Activated CD4-positive, alpha-beta T cell treated with anti-CD3 and anti-CD28 coated beads, Interleukin-2, amount 50 U/mL, for 16 hours (primary cell): ENCODE measurements around the gene THRSP.

Experiments used
- DNase-seq: peaks from one replicate; pipeline ENCODE4 v3.0.0-alpha.2; 2020

THRSP gene

GRCh38 chr11:78100676-78101472 lies 37.2 kb downstream of the THRSP start:
- DNase-seq, result no peak

GRCh38 chr11:78109081-78110015 lies 45.7 kb downstream of the THRSP start:
- DNase-seq, result no peak

- no peak for DNase-seq
These were observed 46.7 kb downstream of the THRSP start for GRCh38 chr11:78110351-78110750.

- DNase-seq, result no peak
These were observed 47.2 kb downstream of the THRSP start for GRCh38 chr11:78110830-78111229.

GRCh38 chr11:78111298-78111697 lies 47.6 kb downstream of the THRSP start:
- DNase-seq, result no peak

- DNase-seq, result no peak
These were observed 49.1 kb downstream of the THRSP start for GRCh38 chr11:78112582-78113275.
